Tibial nerve (tissue), 4 donors: ENCODE measurements around the gene STARD13. TPM values are rescaled to one million over a fixed set of nuclear protein-coding genes. Genes with fewer than 3 reads are reported as not detected.

ENCODE experiments used
- DNase-seq, 2 donors: peaks; one replicate each; pipeline ENCODE4 v3.0.0-alpha.2; 2019; ENCODE audit warnings: low spot score in 2 of 2
- H3K27ac ChIP-seq, 4 donors: fragments of 200-600 bp; sonication (generic) in 3 of 4; one replicate each; pipeline ENCODE4 v1.5.1; 2017 to 2019; ENCODE audit warnings: mild to moderate bottlenecking in 1 of 4
- H3K27me3 ChIP-seq, 2 donors: fragments of 200-600 bp; sonication (generic) in 1 of 2; one replicate each; pipeline versions ENCODE4 v1.5.1 to v1.6.0; 2017 to 2019
- H3K36me3 ChIP-seq, 3 donors: fragments of 200-600 bp; sonication (generic); one replicate each; pipeline ENCODE4 v1.5.1; 2018 to 2019
- H3K4me1 ChIP-seq, 4 donors: fragments of 200-600 bp; sonication (generic) in 3 of 4; one replicate each; pipeline ENCODE4 v1.5.1; 2017 to 2019
- H3K4me3 ChIP-seq, 4 donors: fragments of 200-600 bp; sonication (generic) in 3 of 4; one replicate each; pipeline ENCODE4 v1.5.1; 2017 to 2019; ENCODE audit warnings: mild to moderate bottlenecking in 1 of 4, moderate library complexity in 1 of 4
- H3K9me3 ChIP-seq, 4 donors: fragments of 200-600 bp; sonication (generic) in 3 of 4; one replicate each; pipeline ENCODE4 v1.5.1; 2017 to 2019
- CTCF ChIP-seq, 5 experiments: fragments of 200-600 bp in 3 of 5; fragments of 450-650 bp in 2 of 5; sonication (generic) in 3 of 5; IDR thresholded peaks; one replicate each; pipeline ENCODE4 v1.5.1; 2016 to 2019; ENCODE audit warnings: antibody characterized with exemption in 5 of 5, mild to moderate bottlenecking in 3 of 5, moderate library complexity in 2 of 5
- EP300 ChIP-seq, 2 donors: sonication (generic); formaldehyde crosslinking; IDR thresholded peaks; one replicate each; pipeline ENCODE4 v1.6.1; 2017; ENCODE audit warnings: antibody characterized with exemption in 2 of 2, mild to moderate bottlenecking in 1 of 2
- POLR2A ChIP-seq, 2 donors: fragments of 450-650 bp; IDR thresholded peaks; one replicate each; pipeline ENCODE4 v1.6.1; 2017; ENCODE audit warnings: antibody characterized with exemption in 2 of 2, mild to moderate bottlenecking in 2 of 2, moderate library complexity in 2 of 2
- WGBS, 2 donors: methylation state at CpG; one replicate each; pipeline ENCODE4 v1.1.5; 2018; 5-methylcytosine and 5-hydroxymethylcytosine counted together
- total RNA-seq, 4 donors: library from RNA; depleted of rRNA; stranded (reverse); fragments of >200 nt; gene quantifications; one replicate each; pipeline ENCODE4 v1.1.0, GENCODE V29; 2016

STARD13 gene
- total RNA-seq, 4 donors from 2014 or later, result 52.7 to 125 (median 80.0) TPM

GRCh38 chr13:33316890-33317289, 31.3 kb upstream of the STARD13 start:
- Histone ChIP-seq H3K9me3 (peaks cover 0 to 2% (median 0%) of the 10 kb centered on the region in 4 donors), H3K4me3 (no peak overlapping the region), H3K36me3 (no peaks in the 10 kb centered on the region), H3K4me1 (peaks cover 0 to 16% (median 5%) of the 10 kb centered on the region in 4 donors), H3K27ac (no peak overlapping the region), H3K27me3 (no peaks in the 10 kb centered on the region)
- no peak for TF ChIP-seq EP300 (IDR thresholded peaks at IDR 0.05)
- TF ChIP-seq CTCF (IDR thresholded peaks at IDR 0.05), result no peak
- TF ChIP-seq POLR2A (IDR thresholded peaks at IDR 0.05), result no peak
- 93 to 97% methylated on average over 1 of the region's 1 CpG for WGBS, 2 donors
- DNase-seq, result no peak

GRCh38 chr13:33313504-33313903, 27.9 kb upstream of the STARD13 start:
- H3K4me1 ChIP-seq, result peaks cover 0 to 45% (median 2%) of the 10 kb centered on the region in 4 donors
- peaks cover 0 to 2% (median 0%) of the 10 kb centered on the region in 4 donors for H3K9me3 ChIP-seq
- TF ChIP-seq POLR2A (IDR thresholded peaks at IDR 0.05) (no peak), CTCF (IDR thresholded peaks at IDR 0.05) (no peak), EP300 (IDR thresholded peaks at IDR 0.05) (no peak)
- 67 to 68% methylated on average over 1 of the region's 1 CpG for WGBS, 2 donors
- H3K27ac ChIP-seq, result peak overlapping the region in 2 of 4 donors; percentile 24 to 73
- H3K36me3 ChIP-seq, result no peaks in the 10 kb centered on the region
- no peak overlapping the region for H3K4me3 ChIP-seq
- DNase-seq, result no peak
- no peaks in the 10 kb centered on the region for H3K27me3 ChIP-seq

- WGBS, 2 donors, result 61 to 80% methylated on average over 2 of the region's 2 CpGs
- peaks cover 0 to 49% (median 2%) of the 10 kb centered on the region in 4 donors for H3K4me1 ChIP-seq
- DNase-seq, result no peak
- H3K9me3 ChIP-seq, result no peaks in the 10 kb centered on the region
- H3K4me3 ChIP-seq, result no peak overlapping the region
- no peaks in the 10 kb centered on the region for H3K27me3 ChIP-seq
- peak overlapping the region in 2 of 4 donors; percentile 5 to 73 for H3K27ac ChIP-seq
- H3K36me3 ChIP-seq, result no peaks in the 10 kb centered on the region
- no peak for TF ChIP-seq POLR2A (IDR thresholded peaks at IDR 0.05)
- no peak for TF ChIP-seq EP300 (IDR thresholded peaks at IDR 0.05)
- no peak for TF ChIP-seq CTCF (IDR thresholded peaks at IDR 0.05)
Measured at GRCh38 chr13:33312861-33313212, 27.3 kb upstream of the STARD13 start.

- 51 to 54% methylated on average over 4 of the region's 4 CpGs for WGBS, 2 donors
- H3K27ac ChIP-seq, result peak overlapping the region; percentile 4 to 73 (median 40)
Measured at GRCh38 chr13:33312150-33312860, 26.8 kb upstream of the STARD13 start.

More at GRCh38 chr13:33312150-33312860, 26.8 kb upstream of the STARD13 start:
- peak in 3 of 5 experiments; percentile 27 to 65 (median 28) for TF ChIP-seq CTCF (IDR thresholded peaks at IDR 0.05)
- TF ChIP-seq EP300 (IDR thresholded peaks at IDR 0.05), result peak; percentile 29 to 39
- no peak for TF ChIP-seq POLR2A (IDR thresholded peaks at IDR 0.05)
- no peak for DNase-seq
- Histone ChIP-seq H3K9me3 (no peaks in the 10 kb centered on the region), H3K4me3 (no peak overlapping the region), H3K27me3 (no peaks in the 10 kb centered on the region), H3K36me3 (no peaks in the 10 kb centered on the region), H3K4me1 (peaks cover 0 to 52% (median 2%) of the 10 kb centered on the region in 4 donors)
